Measurements from ENCODE around the gene SLC35B4. TPM values are rescaled to one million over a fixed set of nuclear protein-coding genes. Genes with fewer than 3 reads are reported as not detected.

Gene SLC35B4
- total RNA-seq, 5 donors from 2014 or later (not counting 1 experiment from before 2014, with no cell fraction given): 12.6 to 14.0 (median 13.5) TPM

DNA sequence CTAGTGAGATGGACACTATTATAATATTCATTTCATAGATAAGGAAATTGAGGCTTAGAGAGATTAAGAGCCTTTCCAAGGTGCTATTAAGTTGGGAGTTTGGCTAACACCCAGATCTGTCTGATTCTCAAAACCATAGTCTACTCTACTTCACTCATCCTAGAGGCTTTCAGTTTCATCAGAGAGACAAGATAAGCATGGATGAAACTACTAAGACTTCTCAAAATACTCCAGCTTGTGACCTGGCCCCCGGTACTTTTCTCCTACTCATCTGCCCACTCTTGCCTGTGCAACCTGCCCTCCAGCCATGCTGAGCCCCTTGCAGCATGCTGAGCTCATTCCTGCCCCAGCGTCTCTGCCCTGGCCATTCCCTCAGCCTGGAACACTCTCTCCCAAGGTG lies 12.2 kb upstream of the SLC35B4 start:
- ChIA-PET CTCF (interaction anchor here in 1 of 2 donors (0.6 to 1.0 kb wide), 3 partner anchors 12 to 1355 kb away, joined by 3 read pairs; partner anchors contain the start of gene SLC35B4), POLR2A (no interaction called here)
- no peak for DNase-seq
- ATAC-seq (replicated peaks in 1 of 4): no peak
- Histone ChIP-seq H3K4me1 (ENCODE audit: control insufficient read depth in 1 of 2, extremely low read depth in 1 of 2, insufficient read depth in 2 of 2, low read length in 2 of 2) (no peaks in the 10 kb centered on the region), H3K36me3 (ENCODE audit: control insufficient read depth in 2 of 2, extremely low read depth in 1 of 2, insufficient read depth in 1 of 2, low read length in 1 of 2) (no peaks in the 10 kb centered on the region), H3K27me3 (replicated peaks in 1 of 2; ENCODE audit: control insufficient read depth in 2 of 2, extremely low read depth in 1 of 2, insufficient read depth in 2 of 2, low read length in 1 of 2) (no peaks in the 10 kb centered on the region), H3K4me3 (ENCODE audit: control insufficient read depth in 1 of 2, extremely low read depth in 1 of 2, low read length in 1 of 2) (no peak overlapping the region), H3K27ac (ENCODE audit: low read length) (no peak overlapping the region), H3K9me3 (no peaks in the 10 kb centered on the region)
- H3K4me3 Mint-ChIP-seq: no peak overlapping the region
- H3K27me3 Mint-ChIP-seq: peaks cover 14 to 27% of the 10 kb centered on the region in 2 donors
- H3K9me3 Mint-ChIP-seq: no peaks in the 10 kb centered on the region
- 45% methylated on average over 2 of the region's 2 CpGs for WGBS (ENCODE audit: insufficient coverage)
- no peaks in the 10 kb centered on the region for H3K36me3 Mint-ChIP-seq
- no peak overlapping the region for H3K27ac Mint-ChIP-seq
- peaks cover 0 to 7% (median 4%) of the 10 kb centered on the region in 3 donors for H3K4me1 Mint-ChIP-seq

DNA sequence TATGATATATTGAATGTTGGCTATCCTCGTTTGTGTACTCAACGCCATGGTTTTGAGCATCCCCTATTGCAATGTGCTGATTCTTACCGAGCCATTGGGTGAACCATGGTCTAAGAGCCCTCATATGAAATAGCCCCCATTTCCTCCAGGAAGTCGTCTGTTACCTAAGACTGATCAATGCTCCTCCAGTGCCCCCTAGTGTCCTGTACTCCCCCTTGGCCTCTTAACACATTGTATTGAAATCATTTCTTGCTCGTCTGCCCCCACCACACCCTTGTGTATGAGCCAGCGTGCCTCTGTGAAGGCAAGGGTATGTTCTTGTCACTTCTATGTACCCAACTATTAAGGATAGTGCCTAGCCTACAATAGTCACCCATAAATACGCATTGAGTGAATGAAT lies 11.2 kb upstream of the SLC35B4 start:
- CTCF ChIA-PET: no interaction called here

DNA sequence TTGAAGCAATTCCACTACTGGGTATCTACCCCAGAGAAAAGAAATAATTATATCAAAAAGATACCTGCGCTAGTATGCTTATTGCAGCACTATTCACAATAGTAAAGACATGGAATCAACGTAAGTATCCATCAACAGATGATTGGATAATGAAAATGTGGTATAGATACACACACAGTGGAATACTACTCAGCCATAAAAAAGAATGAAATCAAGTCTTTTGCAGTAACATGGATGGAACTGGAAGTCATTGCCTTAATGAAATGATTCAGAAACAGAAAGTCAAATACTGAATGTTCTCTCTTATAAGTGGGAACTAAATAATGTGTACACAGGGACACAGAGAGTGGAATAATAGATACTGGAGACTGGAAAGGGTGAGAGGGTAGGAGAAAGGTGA lies 7.4 kb upstream of the SLC35B4 start:
- peaks cover 0 to 7% (median 4%) of the 10 kb centered on the region in 3 donors for H3K4me1 Mint-ChIP-seq
- no peaks in the 10 kb centered on the region for H3K36me3 Mint-ChIP-seq
- no peak for ATAC-seq (replicated peaks in 1 of 4)
- ChIA-PET POLR2A (no interaction called here), CTCF (no interaction called here)
- H3K27me3 Mint-ChIP-seq: peaks cover 15 to 16% of the 10 kb centered on the region in 2 donors
- Histone ChIP-seq H3K9me3 (no peaks in the 10 kb centered on the region), H3K27me3 (replicated peaks in 1 of 2; ENCODE audit: control insufficient read depth in 2 of 2, extremely low read depth in 1 of 2, insufficient read depth in 2 of 2, low read length in 1 of 2) (peaks cover 2 to 4% of the 10 kb centered on the region in 2 experiments), H3K27ac (ENCODE audit: low read length) (no peak overlapping the region), H3K4me3 (ENCODE audit: control insufficient read depth in 1 of 2, extremely low read depth in 1 of 2, low read length in 1 of 2) (no peak overlapping the region), H3K36me3 (ENCODE audit: control insufficient read depth in 2 of 2, extremely low read depth in 1 of 2, insufficient read depth in 1 of 2, low read length in 1 of 2) (no peaks in the 10 kb centered on the region), H3K4me1 (ENCODE audit: control insufficient read depth in 1 of 2, extremely low read depth in 1 of 2, insufficient read depth in 2 of 2, low read length in 2 of 2) (no peaks in the 10 kb centered on the region)
- H3K27ac Mint-ChIP-seq: no peak overlapping the region
- WGBS (ENCODE audit: insufficient coverage): no CpG with 5 or more reads among the region's 2 CpGs
- H3K4me3 Mint-ChIP-seq: no peak overlapping the region
- DNase-seq: no peak
- no peaks in the 10 kb centered on the region for H3K9me3 Mint-ChIP-seq

More for the DNA sequence above, 11.2 kb upstream of the SLC35B4 start:
- H3K27me3 Mint-ChIP-seq: peaks cover 13 to 29% of the 10 kb centered on the region in 2 donors
- Histone ChIP-seq H3K9me3 (no peaks in the 10 kb centered on the region), H3K36me3 (ENCODE audit: control insufficient read depth in 2 of 2, extremely low read depth in 1 of 2, insufficient read depth in 1 of 2, low read length in 1 of 2) (no peaks in the 10 kb centered on the region), H3K27ac (ENCODE audit: low read length) (no peak overlapping the region), H3K27me3 (replicated peaks in 1 of 2; ENCODE audit: control insufficient read depth in 2 of 2, extremely low read depth in 1 of 2, insufficient read depth in 2 of 2, low read length in 1 of 2) (no peaks in the 10 kb centered on the region), H3K4me3 (ENCODE audit: control insufficient read depth in 1 of 2, extremely low read depth in 1 of 2, low read length in 1 of 2) (no peak overlapping the region), H3K4me1 (ENCODE audit: control insufficient read depth in 1 of 2, extremely low read depth in 1 of 2, insufficient read depth in 2 of 2, low read length in 2 of 2) (no peaks in the 10 kb centered on the region)
- POLR2A ChIA-PET: no interaction called here
- no peak overlapping the region for H3K4me3 Mint-ChIP-seq
- 0% methylated on average over 3 of the region's 7 CpGs for WGBS (ENCODE audit: insufficient coverage)
- no peak overlapping the region for H3K27ac Mint-ChIP-seq
- H3K4me1 Mint-ChIP-seq: peaks cover 0 to 7% (median 4%) of the 10 kb centered on the region in 3 donors
- peak; percentile 2 to 77 (median 44) for DNase-seq
- peak; percentile 70 to 87 (median 83) for ATAC-seq (replicated peaks in 1 of 4)
- no peaks in the 10 kb centered on the region for H3K9me3 Mint-ChIP-seq
- no peaks in the 10 kb centered on the region for H3K36me3 Mint-ChIP-seq

DNA sequence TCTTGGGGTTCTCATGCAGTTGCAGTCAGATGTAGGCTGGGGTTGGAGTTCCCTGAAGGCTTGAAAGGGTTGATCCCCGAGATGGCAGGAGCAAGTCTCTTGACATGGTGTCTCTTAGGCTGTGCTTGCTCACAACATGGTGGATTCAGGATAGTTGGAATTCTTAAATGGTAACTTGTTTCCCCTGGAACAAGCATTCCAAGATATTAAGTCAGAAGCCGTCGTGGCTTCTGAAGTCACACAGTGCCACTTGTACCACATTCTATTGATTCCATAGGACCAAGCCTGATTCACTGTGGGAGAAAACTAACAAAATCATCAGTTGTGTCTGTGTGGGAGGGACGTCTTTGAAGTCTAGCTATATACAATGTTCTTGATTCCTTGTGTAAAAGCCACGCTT lies 3.5 kb upstream of the SLC35B4 start:
- Histone ChIP-seq H3K4me3 (ENCODE audit: control insufficient read depth in 1 of 2, extremely low read depth in 1 of 2, low read length in 1 of 2) (no peak overlapping the region), H3K4me1 (ENCODE audit: control insufficient read depth in 1 of 2, extremely low read depth in 1 of 2, insufficient read depth in 2 of 2, low read length in 2 of 2) (peaks cover 12 to 15% of the 10 kb centered on the region in 2 experiments), H3K36me3 (ENCODE audit: control insufficient read depth in 2 of 2, extremely low read depth in 1 of 2, insufficient read depth in 1 of 2, low read length in 1 of 2) (no peaks in the 10 kb centered on the region), H3K27ac (ENCODE audit: low read length) (no peak overlapping the region), H3K27me3 (replicated peaks in 1 of 2; ENCODE audit: control insufficient read depth in 2 of 2, extremely low read depth in 1 of 2, insufficient read depth in 2 of 2, low read length in 1 of 2) (peaks cover 2 to 4% of the 10 kb centered on the region in 2 experiments), H3K9me3 (no peaks in the 10 kb centered on the region)
- ATAC-seq (replicated peaks in 1 of 4) (no peak), DNase-seq (no peak)
- WGBS (ENCODE audit: insufficient coverage): 75% methylated on average over 1 of the region's 5 CpGs
- H3K9me3 Mint-ChIP-seq: no peaks in the 10 kb centered on the region
- ChIA-PET POLR2A (no interaction called here), CTCF (interaction anchor here in 1 of 2 donors (0.5 kb wide), 1 partner anchor 84 kb away, joined by 3 read pairs; no protein-coding TSS in a partner anchor)
- no peaks in the 10 kb centered on the region for H3K36me3 Mint-ChIP-seq
- peaks cover 16 to 20% (median 16%) of the 10 kb centered on the region in 3 donors for H3K4me1 Mint-ChIP-seq
- peaks cover 11 to 14% of the 10 kb centered on the region in 2 donors for H3K27me3 Mint-ChIP-seq
- no peak overlapping the region for H3K27ac Mint-ChIP-seq
- no peak overlapping the region for H3K4me3 Mint-ChIP-seq

DNA sequence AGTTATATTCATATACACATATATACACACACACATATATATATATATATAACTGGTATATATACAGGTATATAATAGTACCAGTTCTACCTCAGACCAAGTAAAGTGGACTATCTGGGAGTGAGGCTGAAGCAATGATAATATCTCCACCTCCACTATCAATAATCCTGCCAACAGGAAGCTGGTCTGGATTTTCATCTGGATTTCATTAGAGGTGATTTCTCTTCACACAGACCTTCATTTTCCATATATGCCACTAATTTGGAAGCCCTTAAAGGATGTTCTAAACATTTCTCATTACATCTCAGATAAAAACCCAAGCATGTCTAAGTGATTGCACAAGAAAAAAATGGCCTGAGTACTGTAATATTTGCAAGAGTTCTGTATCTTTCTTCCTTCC lies 1.7 kb upstream of the SLC35B4 start:
- H3K27me3 Mint-ChIP-seq: peaks cover 5 to 10% of the 10 kb centered on the region in 2 donors
- CTCF ChIA-PET: interaction anchor here in 1 of 2 donors (0.6 to 1.9 kb wide), 2 partner anchors 140 to 1177 kb away, joined by 4 read pairs; partner anchors contain the start of gene AKR1B1
- H3K36me3 Mint-ChIP-seq: no peaks in the 10 kb centered on the region
- H3K27ac Mint-ChIP-seq: no peak overlapping the region
- H3K4me3 Mint-ChIP-seq: no peak overlapping the region
- Histone ChIP-seq H3K27ac (ENCODE audit: low read length) (no peak overlapping the region), H3K9me3 (no peaks in the 10 kb centered on the region), H3K36me3 (ENCODE audit: control insufficient read depth in 2 of 2, extremely low read depth in 1 of 2, insufficient read depth in 1 of 2, low read length in 1 of 2) (no peaks in the 10 kb centered on the region), H3K27me3 (replicated peaks in 1 of 2; ENCODE audit: control insufficient read depth in 2 of 2, extremely low read depth in 1 of 2, insufficient read depth in 2 of 2, low read length in 1 of 2) (peaks cover 2 to 4% of the 10 kb centered on the region in 2 experiments), H3K4me1 (ENCODE audit: control insufficient read depth in 1 of 2, extremely low read depth in 1 of 2, insufficient read depth in 2 of 2, low read length in 2 of 2) (peaks cover 12 to 15% of the 10 kb centered on the region in 2 experiments), H3K4me3 (ENCODE audit: control insufficient read depth in 1 of 2, extremely low read depth in 1 of 2, low read length in 1 of 2) (no peak overlapping the region)
- ATAC-seq (replicated peaks in 1 of 4): no peak
- DNase-seq: no peak
- peaks cover 16 to 24% (median 20%) of the 10 kb centered on the region in 3 donors for H3K4me1 Mint-ChIP-seq
- POLR2A ChIA-PET: no interaction called here
- H3K9me3 Mint-ChIP-seq: no peaks in the 10 kb centered on the region

DNA sequence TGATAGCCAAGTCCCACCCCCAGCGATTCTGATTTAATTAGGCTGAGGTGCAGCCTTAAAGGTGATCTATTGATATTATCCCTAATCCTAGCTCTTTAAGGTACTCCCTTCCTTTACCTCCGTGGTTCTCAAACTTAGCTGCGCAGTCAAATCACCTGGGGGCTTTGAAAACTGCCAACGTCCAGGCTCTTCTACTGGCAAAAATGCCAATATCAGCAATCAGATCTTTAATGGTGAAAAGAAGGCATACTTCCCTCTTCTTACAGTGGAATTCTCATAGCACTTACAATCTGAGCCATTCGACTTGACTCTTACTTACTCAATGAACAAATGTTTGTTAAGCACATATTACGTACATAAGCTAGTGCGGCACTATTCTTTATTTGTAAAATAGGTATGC lies 704 bp upstream of the SLC35B4 start:
- H3K4me3 Mint-ChIP-seq: peak overlapping the region; percentile 91 to 96 (median 95)
- peak overlapping the region; percentile 84 to 91 for H3K27ac Mint-ChIP-seq
- H3K36me3 ChIP-seq (ENCODE audit: control insufficient read depth in 2 of 2, extremely low read depth in 1 of 2, insufficient read depth in 1 of 2, low read length in 1 of 2): no peaks in the 10 kb centered on the region
- peak overlapping the region; percentile 49 for H3K27ac ChIP-seq (ENCODE audit: low read length)
- no peaks in the 10 kb centered on the region for H3K9me3 Mint-ChIP-seq
- peak in 1 of 35 experiments; percentile 2 for DNase-seq
- CTCF ChIA-PET: interaction anchor here in 1 of 2 donors (0.9 to 1.9 kb wide), 6 partner anchors 11 to 1235 kb away, joined by 3 to 7 read pairs (median 4); partner anchors contain the start of genes AKR1B1 and CHCHD3
- peaks cover 0 to 8% of the 10 kb centered on the region in 2 donors for H3K27me3 Mint-ChIP-seq
- H3K4me1 ChIP-seq (ENCODE audit: control insufficient read depth in 1 of 2, extremely low read depth in 1 of 2, insufficient read depth in 2 of 2, low read length in 2 of 2): peaks cover 12 to 15% of the 10 kb centered on the region in 2 experiments
- no peak for ATAC-seq (replicated peaks in 1 of 4)
- 73% methylated on average over 3 of the region's 7 CpGs for WGBS (ENCODE audit: insufficient coverage)
- peaks cover 16 to 24% (median 20%) of the 10 kb centered on the region in 3 donors for H3K4me1 Mint-ChIP-seq
- H3K4me3 ChIP-seq (ENCODE audit: control insufficient read depth in 1 of 2, extremely low read depth in 1 of 2, low read length in 1 of 2): peak overlapping the region in 1 of 2 donors; percentile 86
- POLR2A ChIA-PET: no interaction called here
- H3K36me3 Mint-ChIP-seq: no peaks in the 10 kb centered on the region
- peaks cover 2 to 3% of the 10 kb centered on the region in 2 experiments for H3K27me3 ChIP-seq (replicated peaks in 1 of 2; ENCODE audit: control insufficient read depth in 2 of 2, extremely low read depth in 1 of 2, insufficient read depth in 2 of 2, low read length in 1 of 2)
- H3K9me3 ChIP-seq: no peaks in the 10 kb centered on the region

All from T-cell (primary cell).